SU-DHL-6 (cell line): ENCODE measurements around the gene GPR135.

Experiments
- CTCF ChIP-seq: fragments of 200-600 bp; sonication (generic); IDR thresholded peaks from one replicate; pipeline ENCODE4 v1.5.1; 2017; ENCODE audit warnings: antibody characterized with exemption, mild to moderate bottlenecking, low read length, moderate library complexity; ENCODE audit not compliant: insufficient read depth, poor library complexity, severe bottlenecking
- EZH2phosphoT487 ChIP-seq: fragments of 200-600 bp; sonication (generic), shearing (Covaris generic); conservative IDR thresholded peaks from 2 replicates; pipeline ENCODE4 v1.6.1; 2018; ENCODE audit warnings: mild to moderate bottlenecking, antibody characterized with exemption, low read length, moderate library complexity, mixed read lengths

- TF ChIP-seq CTCF, result no peak
- no peak for TF ChIP-seq EZH2phosphoT487
These were observed 14.5 kb downstream of the GPR135 start for GRCh38 chr14:59450716-59451115.
